Tibial nerve (tissue), 4 donors: ENCODE data around the gene CECR2. TPM values are rescaled to one million over a fixed set of nuclear protein-coding genes. Genes with fewer than 3 reads are reported as not detected.

ENCODE experiments used
- DNase-seq, 2 donors: peaks; one replicate each; pipeline ENCODE4 v3.0.0-alpha.2; 2019; ENCODE audit warnings: low spot score in 2 of 2
- H3K27ac ChIP-seq, 4 donors: fragments of 200-600 bp; sonication (generic) in 3 of 4; one replicate each; pipeline ENCODE4 v1.5.1; 2017 to 2019; ENCODE audit warnings: mild to moderate bottlenecking in 1 of 4
- H3K27me3 ChIP-seq, 2 donors: fragments of 200-600 bp; sonication (generic) in 1 of 2; one replicate each; pipeline versions ENCODE4 v1.5.1 to v1.6.0; 2017 to 2019
- H3K36me3 ChIP-seq, 3 donors: fragments of 200-600 bp; sonication (generic); one replicate each; pipeline ENCODE4 v1.5.1; 2018 to 2019
- H3K4me1 ChIP-seq, 4 donors: fragments of 200-600 bp; sonication (generic) in 3 of 4; one replicate each; pipeline ENCODE4 v1.5.1; 2017 to 2019
- H3K4me3 ChIP-seq, 4 donors: fragments of 200-600 bp; sonication (generic) in 3 of 4; one replicate each; pipeline ENCODE4 v1.5.1; 2017 to 2019; ENCODE audit warnings: mild to moderate bottlenecking in 1 of 4, moderate library complexity in 1 of 4
- H3K9me3 ChIP-seq, 4 donors: fragments of 200-600 bp; sonication (generic) in 3 of 4; one replicate each; pipeline ENCODE4 v1.5.1; 2017 to 2019
- CTCF ChIP-seq, 5 experiments: fragments of 200-600 bp in 3 of 5; fragments of 450-650 bp in 2 of 5; sonication (generic) in 3 of 5; IDR thresholded peaks; one replicate each; pipeline ENCODE4 v1.5.1; 2016 to 2019; ENCODE audit warnings: antibody characterized with exemption in 5 of 5, mild to moderate bottlenecking in 3 of 5, moderate library complexity in 2 of 5
- EP300 ChIP-seq, 2 donors: sonication (generic); formaldehyde crosslinking; IDR thresholded peaks; one replicate each; pipeline ENCODE4 v1.6.1; 2017; ENCODE audit warnings: antibody characterized with exemption in 2 of 2, mild to moderate bottlenecking in 1 of 2
- POLR2A ChIP-seq, 2 donors: fragments of 450-650 bp; IDR thresholded peaks; one replicate each; pipeline ENCODE4 v1.6.1; 2017; ENCODE audit warnings: antibody characterized with exemption in 2 of 2, mild to moderate bottlenecking in 2 of 2, moderate library complexity in 2 of 2
- WGBS, 2 donors: methylation state at CpG; one replicate each; pipeline ENCODE4 v1.1.5; 2018; 5-methylcytosine and 5-hydroxymethylcytosine counted together
- total RNA-seq, 4 donors: library from RNA; depleted of rRNA; stranded (reverse); fragments of >200 nt; gene quantifications; one replicate each; pipeline ENCODE4 v1.1.0, GENCODE V29; 2016

CECR2 gene
- total RNA-seq, 4 donors from 2014 or later, result 2.4 to 5.1 (median 3.6) TPM

GRCh38 chr22:17410576-17410975, 41.3 kb downstream of the CECR2 start:
- DNase-seq, result no peak
- Histone ChIP-seq H3K36me3 (no peaks in the 10 kb centered on the region), H3K27ac (no peak overlapping the region), H3K27me3 (no peaks in the 10 kb centered on the region), H3K9me3 (no peaks in the 10 kb centered on the region), H3K4me3 (no peak overlapping the region), H3K4me1 (no peaks in the 10 kb centered on the region)
- whole genome bisulfite sequencing, 2 donors, result 75 to 86% methylated on average over 4 of the region's 4 CpGs
- TF ChIP-seq POLR2A (IDR thresholded peaks at IDR 0.05) (no peak), EP300 (IDR thresholded peaks at IDR 0.05) (no peak), CTCF (IDR thresholded peaks at IDR 0.05) (no peak)

- 42 to 55% methylated on average over 3 of the region's 3 CpGs for WGBS, 2 donors
- Histone ChIP-seq H3K36me3 (no peaks in the 10 kb centered on the region), H3K4me3 (no peak overlapping the region), H3K4me1 (no peaks in the 10 kb centered on the region), H3K27me3 (no peaks in the 10 kb centered on the region), H3K9me3 (no peaks in the 10 kb centered on the region), H3K27ac (no peak overlapping the region)
- DNase-seq, result no peak
- no peak for TF ChIP-seq CTCF (IDR thresholded peaks at IDR 0.05)
- no peak for TF ChIP-seq POLR2A (IDR thresholded peaks at IDR 0.05)
- TF ChIP-seq EP300 (IDR thresholded peaks at IDR 0.05), result no peak
Measured at GRCh38 chr22:17411213-17411612, 42.0 kb downstream of the CECR2 start.

- H3K27ac ChIP-seq, result no peak overlapping the region
- WGBS, 2 donors, result 68 to 85% methylated on average over 6 of the region's 6 CpGs
- no peaks in the 10 kb centered on the region for H3K4me1 ChIP-seq
- TF ChIP-seq EP300 (IDR thresholded peaks at IDR 0.05) (no peak), CTCF (IDR thresholded peaks at IDR 0.05) (no peak), POLR2A (IDR thresholded peaks at IDR 0.05) (no peak)
- H3K9me3 ChIP-seq, result no peaks in the 10 kb centered on the region
- no peak overlapping the region for H3K4me3 ChIP-seq
- no peaks in the 10 kb centered on the region for H3K27me3 ChIP-seq
- no peaks in the 10 kb centered on the region for H3K36me3 ChIP-seq
- DNase-seq, result no peak
Measured at GRCh38 chr22:17412232-17412631, 43.0 kb downstream of the CECR2 start.

GRCh38 chr22:17418890-17419324, 49.6 kb downstream of the CECR2 start:
- no peak overlapping the region for H3K4me3 ChIP-seq
- H3K27me3 ChIP-seq, result no peaks in the 10 kb centered on the region
- TF ChIP-seq POLR2A (IDR thresholded peaks at IDR 0.05), result no peak
- no peaks in the 10 kb centered on the region for H3K36me3 ChIP-seq
- H3K4me1 ChIP-seq, result no peaks in the 10 kb centered on the region
- no peak for DNase-seq
- 88 to 96% methylated on average over 27 of the region's 27 CpGs for WGBS, 2 donors
- H3K27ac ChIP-seq, result no peak overlapping the region
- no peaks in the 10 kb centered on the region for H3K9me3 ChIP-seq

GRCh38 chr22:17419348-17419747, 50.1 kb downstream of the CECR2 start:
- no peak overlapping the region for H3K27ac ChIP-seq
- 90 to 93% methylated on average over 3 of the region's 3 CpGs for WGBS, 2 donors
- TF ChIP-seq EP300 (IDR thresholded peaks at IDR 0.05) (no peak), POLR2A (IDR thresholded peaks at IDR 0.05) (no peak), CTCF (IDR thresholded peaks at IDR 0.05) (no peak)
- H3K27me3 ChIP-seq, result no peaks in the 10 kb centered on the region
- H3K4me3 ChIP-seq, result no peak overlapping the region
- no peaks in the 10 kb centered on the region for H3K36me3 ChIP-seq
- DNase-seq, result no peak
- no peaks in the 10 kb centered on the region for H3K9me3 ChIP-seq
- H3K4me1 ChIP-seq, result no peaks in the 10 kb centered on the region

- WGBS, 2 donors, result 85 to 89% methylated on average over 5 of the region's 5 CpGs
- H3K4me1 ChIP-seq, result no peaks in the 10 kb centered on the region
- H3K4me3 ChIP-seq, result no peak overlapping the region
- TF ChIP-seq CTCF (IDR thresholded peaks at IDR 0.05), result no peak
- TF ChIP-seq EP300 (IDR thresholded peaks at IDR 0.05), result no peak
- TF ChIP-seq POLR2A (IDR thresholded peaks at IDR 0.05), result no peak
- DNase-seq, result no peak
- no peak overlapping the region for H3K27ac ChIP-seq
- no peaks in the 10 kb centered on the region for H3K27me3 ChIP-seq
- no peaks in the 10 kb centered on the region for H3K9me3 ChIP-seq
- no peaks in the 10 kb centered on the region for H3K36me3 ChIP-seq
Measured at GRCh38 chr22:17422736-17423343, 53.6 kb downstream of the CECR2 start.
